ENCODE data around the gene CYB561D2.

GRCh38 chr3:50358911-50359759, 8.5 kb downstream of the CYB561D2 start, which contains the start of gene TMEM115:
- TF ChIP-seq POLR2A (conservative IDR thresholded peaks at IDR 0.05) = peak; percentile 63; the same call in 1 of the 2 replicates
- TF ChIP-seq ELF4 (CRISPR knock-in tag; IDR thresholded peaks at IDR 0.05) = no peak
- no peak for TF ChIP-seq E2F8 (IDR thresholded peaks at IDR 0.05; ENCODE audit: low read depth, partially characterized antibody)
- peak in 1 of 2 experiments; percentile 56 for TF ChIP-seq E2F6 (IDR thresholded peaks at IDR 0.05; ENCODE audit: borderline replicate concordance in 1 of 2, extremely low read depth in 1 of 2, insufficient read depth in 1 of 2, insufficient read length in 1 of 2, low read depth in 1 of 2, low read length in 1 of 2, poor library complexity in 1 of 2, severe bottlenecking in 1 of 2)
